Skin epidermis (tissue), 12 donors: Measurements from ENCODE around the gene ZNF841.
"Not testable (repeated sequence)": the region's sequence is repeated elsewhere in the genome, so short reads cannot be mapped to it uniquely, and the experiment has no call there.

Experiments used
- H3K27ac ChIP-seq, 21 experiments: fragments of 200-600 bp; sonication (generic) in 11 of 21; one replicate each; pipeline ENCODE4 v1.5.0; 2020; ENCODE audit warnings: mild to moderate bottlenecking in 3 of 21, inconsistent platforms in 2 of 21, moderate library complexity in 2 of 21
- H3K4me3 ChIP-seq, 7 experiments: fragments of 200-600 bp; sonication (generic) in 2 of 7; one replicate each; pipeline ENCODE4 v1.5.0; 2020; ENCODE audit warnings: inconsistent platforms in 2 of 7, mild to moderate bottlenecking in 2 of 7, moderate library complexity in 1 of 7

ZNF841 gene

DNA sequence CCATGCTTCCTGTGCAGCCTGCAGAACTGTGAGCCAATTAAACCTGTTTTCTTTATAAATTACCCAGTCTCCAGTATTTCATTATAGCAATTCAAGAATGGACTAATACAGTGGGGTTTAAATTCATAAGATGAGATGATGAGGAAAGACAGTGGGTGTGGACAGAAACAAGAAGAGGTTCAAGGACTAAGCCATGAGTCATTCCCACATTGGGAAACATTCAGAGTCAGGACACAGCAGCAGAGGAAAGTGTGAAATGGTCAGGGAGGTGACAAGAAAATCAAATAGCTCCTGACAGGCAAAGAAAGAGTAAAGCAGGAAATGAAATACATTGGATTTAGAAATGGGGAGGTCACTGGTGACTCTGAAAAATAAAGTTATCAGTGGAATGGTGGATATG, 9.1 kb downstream of the ZNF841 start:
- no peak overlapping the region for H3K27ac ChIP-seq
- H3K4me3 ChIP-seq = no peak overlapping the region

- no peak overlapping the region for H3K27ac ChIP-seq
- H3K4me3 ChIP-seq = no peak overlapping the region
Observed at GRCh38 chr19:52070496-52070895, 25.1 kb downstream of the ZNF841 start.

- H3K27ac ChIP-seq = no peak overlapping the region
- H3K4me3 ChIP-seq = no peak overlapping the region
Observed at GRCh38 chr19:52069653-52070052, 25.9 kb downstream of the ZNF841 start.

- H3K27ac ChIP-seq = no peak overlapping the region
- H3K4me3 ChIP-seq = no peak overlapping the region
Observed at GRCh38 chr19:52066258-52066863, 29.2 kb downstream of the ZNF841 start.

GRCh38 chr19:52065399-52065798, 30.2 kb downstream of the ZNF841 start:
- Histone ChIP-seq H3K27ac (no peak overlapping the region), H3K4me3 (no peak overlapping the region)

DNA sequence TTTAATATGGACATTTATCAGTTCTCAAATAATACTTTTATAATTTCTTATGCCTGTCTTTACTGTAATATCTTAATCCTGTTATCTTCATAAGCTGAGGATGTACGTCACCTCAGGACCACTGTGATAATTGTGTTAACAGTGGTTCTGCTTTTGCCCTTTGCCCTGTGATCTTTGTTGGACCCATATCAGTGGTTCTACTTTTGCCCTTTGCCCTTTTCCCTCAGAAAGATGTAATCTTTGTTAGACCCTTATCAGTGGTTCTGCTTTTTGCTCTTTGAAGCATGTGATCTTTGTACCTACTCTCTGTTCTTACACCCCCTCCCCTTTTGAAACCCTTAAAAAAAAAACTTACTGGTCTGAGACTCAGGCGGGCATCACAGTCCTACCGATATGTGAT, 39.1 kb downstream of the ZNF841 start:
- not testable (repeated sequence) for H3K4me3 ChIP-seq, H3K27ac ChIP-seq

DNA sequence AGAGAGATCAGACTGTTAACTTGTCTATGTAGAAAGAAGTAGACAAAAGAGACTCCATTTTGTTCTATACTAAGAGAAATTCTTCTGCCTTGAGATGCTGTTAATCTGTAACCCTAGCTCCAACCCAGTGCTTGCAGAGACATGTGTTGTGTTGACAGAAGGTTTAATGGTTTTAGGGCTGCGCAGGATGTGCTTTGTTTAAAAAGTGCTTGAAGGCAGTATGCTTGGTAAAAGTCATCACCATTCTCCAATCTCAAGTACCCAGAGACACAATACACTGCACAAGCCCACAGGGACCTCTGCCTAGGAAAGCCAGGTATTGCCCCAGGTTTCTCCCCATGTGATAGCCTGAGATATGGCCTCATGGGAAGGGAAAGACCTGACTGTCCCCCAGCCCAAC, 43.8 kb downstream of the ZNF841 start:
- H3K27ac ChIP-seq, H3K4me3 ChIP-seq: not testable (repeated sequence)

DNA sequence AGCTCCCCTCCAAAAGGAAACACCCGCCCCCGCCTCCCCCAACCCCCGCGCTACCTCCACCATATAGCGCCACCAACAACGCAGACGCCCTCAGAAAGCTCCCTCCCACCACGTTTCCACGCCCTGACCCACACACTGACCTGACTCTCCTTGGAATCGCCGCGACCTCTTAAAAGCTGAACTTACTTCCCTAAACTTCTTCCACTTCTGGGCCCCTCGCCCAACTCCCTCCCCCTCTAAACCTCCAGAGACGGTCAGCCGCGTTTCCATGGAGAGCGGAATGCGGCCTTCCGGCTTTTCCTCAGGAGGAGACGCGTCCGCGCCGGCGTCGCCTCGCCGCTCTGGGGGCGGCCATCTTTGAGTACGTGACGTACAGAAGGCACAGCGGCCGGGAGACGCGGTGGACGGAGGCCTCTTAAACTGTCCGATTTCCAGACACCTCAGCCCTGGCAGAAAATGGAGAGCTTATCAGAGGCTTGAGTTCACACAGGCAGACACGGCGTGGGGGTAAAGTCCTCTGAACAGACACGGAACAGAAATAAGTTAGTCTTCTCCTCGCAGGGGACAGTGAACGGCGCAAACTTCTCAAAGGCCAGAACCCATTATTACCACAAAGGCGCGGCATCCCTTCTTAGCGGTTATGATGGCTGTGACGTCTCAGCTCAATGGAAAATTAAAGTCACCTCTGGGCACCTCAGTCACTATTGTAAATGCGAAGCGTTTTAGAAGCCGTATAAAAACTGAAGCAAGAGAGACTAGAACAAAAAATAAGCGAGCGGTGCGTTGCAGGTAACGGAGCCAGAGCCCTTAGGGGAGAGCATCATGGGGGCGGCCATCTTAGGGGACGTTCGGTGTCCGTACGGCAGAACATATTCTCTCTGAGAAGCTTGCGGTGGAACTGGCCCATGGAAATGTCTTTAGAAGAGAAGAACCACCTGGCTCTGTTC, 46.7 kb downstream of the ZNF841 start, which contains the start of gene ZNF432:
Gene ZNF432 (minus strand): TSS at position 284 of the 947 bp plus-strand sequence. CDS start 1,970 bp downstream, outside the sequence.
- H3K4me3 ChIP-seq = peak within 1 kb of the TSS; percentile 50 to 77 (median 66)

DNA sequence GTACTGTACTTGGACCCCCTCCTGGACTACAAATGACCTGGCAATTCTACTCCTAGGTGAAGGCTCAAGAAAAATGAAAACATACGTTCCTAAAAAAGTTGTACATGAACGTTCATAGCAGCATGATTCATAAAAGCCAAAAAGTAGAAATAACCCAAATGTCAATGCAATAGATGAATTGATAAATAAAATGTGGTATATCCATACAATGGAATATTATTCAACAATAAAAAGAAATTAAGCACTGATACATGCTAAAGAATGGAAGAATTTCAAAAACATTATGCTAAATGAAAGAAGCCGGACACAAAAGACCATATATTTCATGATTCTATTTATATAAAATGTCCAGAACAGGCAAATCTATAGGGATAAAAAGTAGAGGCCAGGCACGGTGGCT, 56.4 kb downstream of the ZNF841 start:
- Histone ChIP-seq H3K4me3 (no peak overlapping the region), H3K27ac (no peak overlapping the region)

More for the DNA sequence above, 46.7 kb downstream of the ZNF841 start, which contains the start of gene ZNF432:
- H3K27ac ChIP-seq = peak within 1 kb of the TSS; percentile 77 to 99 (median 93)

DNA sequence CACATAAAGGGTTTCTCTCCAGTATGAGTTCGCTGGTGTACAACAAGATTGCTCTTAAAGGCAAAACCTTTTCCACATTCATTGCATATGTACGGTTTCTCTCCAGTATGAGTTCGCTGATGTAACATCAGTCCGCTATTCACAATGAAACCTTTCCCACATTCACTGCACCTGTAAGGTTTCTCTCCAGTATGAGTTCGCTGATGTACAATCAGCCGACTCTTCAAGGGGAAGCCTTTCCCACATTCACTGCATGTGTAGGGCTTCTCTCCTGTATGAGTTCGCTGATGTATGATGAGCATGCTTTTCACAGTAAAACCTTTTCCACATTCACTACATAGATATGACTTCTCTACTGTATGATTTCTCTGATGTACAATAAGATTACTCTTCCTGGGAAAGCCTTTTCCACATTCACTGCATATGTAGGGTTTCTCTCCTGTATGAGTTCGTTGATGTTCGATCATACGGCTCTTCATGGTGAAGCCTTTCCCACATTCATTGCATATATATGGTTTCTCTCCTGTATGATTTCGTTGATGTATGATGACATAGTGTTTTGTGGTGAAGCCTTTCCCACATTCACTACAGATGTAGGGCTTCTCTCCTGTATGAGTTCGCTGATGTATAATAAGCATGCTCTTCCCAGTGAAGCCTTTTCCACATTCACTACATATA, 61.4 kb downstream of the ZNF841 start:
- Histone ChIP-seq H3K27ac (no peak overlapping the region), H3K4me3 (no peak overlapping the region)

DNA sequence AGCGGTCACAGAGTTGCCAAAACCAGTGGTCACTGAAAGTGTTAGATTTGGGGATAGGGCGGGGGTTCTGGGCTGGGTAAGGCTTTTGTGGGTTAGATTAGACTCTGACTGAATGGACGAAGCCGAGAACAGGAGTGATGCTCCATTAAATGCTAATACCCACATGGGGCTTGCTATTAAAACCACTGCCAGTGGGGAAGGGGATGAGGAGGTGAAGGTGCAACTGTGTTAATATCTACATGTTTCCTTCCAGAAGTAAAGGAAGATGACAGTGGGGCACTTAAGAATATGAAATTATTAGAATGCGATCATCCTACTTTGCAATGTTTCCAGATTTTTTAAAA, 66.8 kb downstream of the ZNF841 start:
- H3K27ac ChIP-seq = peak overlapping the region; percentile 74 to 97 (median 90)
- H3K4me3 ChIP-seq = peak overlapping the region; percentile 55 to 80 (median 67)

DNA sequence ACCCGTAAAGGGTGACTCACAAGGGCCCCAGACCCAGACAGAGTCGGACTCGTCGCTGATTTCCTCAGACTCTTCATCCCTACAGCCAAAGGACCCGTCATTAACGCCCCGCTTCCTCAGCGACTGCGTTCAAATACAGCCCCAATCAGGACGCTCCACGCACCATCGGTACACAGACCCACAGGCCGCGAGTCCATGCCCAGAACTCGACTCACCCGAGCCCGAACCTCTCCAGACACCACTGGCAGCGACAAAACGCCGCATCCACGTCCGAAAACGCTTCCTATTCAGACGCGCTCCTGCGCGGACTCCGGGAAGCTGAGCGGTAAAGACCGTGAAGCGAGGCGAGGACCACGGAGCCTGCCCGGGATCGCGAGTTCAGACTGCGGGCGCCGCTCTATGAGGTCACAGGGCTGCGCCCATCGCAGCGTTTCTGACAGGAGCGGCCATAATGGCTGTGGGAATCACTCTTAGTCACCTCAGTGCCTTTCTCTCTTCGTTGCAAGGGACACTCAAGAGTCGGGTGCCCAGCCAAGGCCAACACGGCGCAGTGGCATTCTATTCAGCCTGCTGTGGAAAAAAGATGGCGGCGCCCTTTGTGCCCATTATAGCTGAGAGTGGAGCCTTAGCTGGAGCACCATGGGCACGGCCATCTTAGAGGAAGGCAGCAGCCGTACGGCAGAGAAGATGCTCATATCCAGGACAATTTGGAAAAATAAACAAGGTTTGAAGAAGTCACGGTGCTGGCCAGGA, 67.4 kb downstream of the ZNF841 start, which contains the start of gene ZNF614:
Gene ZNF614 (minus strand): TSS at position 353 of the 753 bp plus-strand sequence. CDS start 2,634 bp downstream, outside the sequence.
- Histone ChIP-seq H3K4me3 (peak within 1 kb of the TSS; percentile 55 to 80 (median 67)), H3K27ac (peak within 1 kb of the TSS; percentile 74 to 97 (median 90))

DNA sequence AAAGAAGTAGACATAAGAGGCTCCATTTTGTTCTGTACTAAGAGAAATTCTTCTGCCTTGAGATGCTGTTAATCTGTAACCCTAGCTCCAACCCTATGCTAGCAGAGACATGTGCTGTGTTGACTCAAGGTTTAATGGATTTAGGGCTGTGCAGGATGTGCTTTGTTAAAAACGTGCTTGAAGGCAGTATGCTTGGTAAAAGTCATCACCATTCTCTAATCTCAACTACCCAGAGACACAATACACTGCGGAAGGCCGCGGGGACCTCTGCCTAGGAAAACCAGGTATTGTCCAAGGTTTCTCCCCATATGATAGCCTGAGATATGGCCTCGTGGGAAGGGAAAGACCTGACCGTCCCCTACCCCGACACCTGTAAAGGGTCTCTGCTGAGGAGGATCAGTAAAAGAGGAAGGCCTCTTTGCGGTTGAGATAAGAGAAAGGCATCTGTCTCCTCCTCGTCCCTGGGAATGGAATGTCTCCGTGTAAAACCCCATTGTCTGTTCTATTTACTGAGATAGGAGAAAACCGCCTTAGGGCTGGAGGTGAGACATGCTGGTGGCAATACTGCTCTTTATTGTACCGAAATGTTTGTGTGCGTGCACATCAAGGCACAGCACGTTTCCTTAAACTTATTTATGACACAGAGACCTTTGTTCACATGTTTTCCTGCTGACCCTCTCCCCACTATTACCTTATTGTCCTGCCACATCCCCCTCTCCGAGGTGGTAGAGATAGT, 69.1 kb downstream of the ZNF841 start:
- not testable (repeated sequence) for H3K27ac ChIP-seq, H3K4me3 ChIP-seq

DNA sequence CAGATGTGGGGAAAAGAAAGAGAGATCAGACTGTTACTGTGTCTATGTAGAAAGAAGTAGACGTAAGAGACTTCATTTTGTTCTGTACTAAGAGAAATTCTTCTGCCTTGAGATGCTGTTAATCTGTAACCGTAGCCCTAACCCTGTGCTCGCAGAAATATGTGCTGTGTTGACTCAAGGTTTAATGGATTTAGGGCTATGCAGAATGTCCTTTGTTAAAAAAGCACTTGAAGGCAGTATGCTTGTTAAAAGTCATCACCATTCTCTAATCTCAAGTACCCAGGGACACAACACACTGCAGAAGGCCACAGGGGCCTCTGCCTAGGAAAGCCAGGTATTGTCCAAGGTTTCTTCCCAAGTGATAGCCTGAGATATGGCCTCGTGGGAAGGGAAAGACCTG, 71.1 kb downstream of the ZNF841 start:
- H3K27ac ChIP-seq, H3K4me3 ChIP-seq: not testable (repeated sequence)

DNA sequence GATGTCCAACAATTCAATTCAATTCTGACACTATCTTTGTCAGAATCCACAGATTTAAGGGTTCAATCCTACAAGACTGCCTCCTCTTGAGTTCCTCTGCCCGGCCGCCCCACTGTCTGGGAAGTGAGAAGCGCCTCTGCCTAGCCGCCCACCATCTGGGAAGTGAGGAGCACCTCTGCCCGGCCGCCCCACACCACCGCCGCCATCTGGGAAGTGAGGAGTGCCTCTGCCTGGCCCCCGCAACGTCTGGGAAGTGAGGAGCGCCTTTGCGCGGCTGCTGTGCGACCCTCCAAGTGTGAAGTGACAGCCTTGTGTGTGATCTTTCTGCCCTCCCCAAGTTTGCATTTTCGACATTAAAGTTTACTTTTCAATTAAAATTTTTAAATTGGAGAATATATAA, 73.4 kb downstream of the ZNF841 start:
- Histone ChIP-seq H3K4me3 (no peak overlapping the region), H3K27ac (no peak overlapping the region)

DNA sequence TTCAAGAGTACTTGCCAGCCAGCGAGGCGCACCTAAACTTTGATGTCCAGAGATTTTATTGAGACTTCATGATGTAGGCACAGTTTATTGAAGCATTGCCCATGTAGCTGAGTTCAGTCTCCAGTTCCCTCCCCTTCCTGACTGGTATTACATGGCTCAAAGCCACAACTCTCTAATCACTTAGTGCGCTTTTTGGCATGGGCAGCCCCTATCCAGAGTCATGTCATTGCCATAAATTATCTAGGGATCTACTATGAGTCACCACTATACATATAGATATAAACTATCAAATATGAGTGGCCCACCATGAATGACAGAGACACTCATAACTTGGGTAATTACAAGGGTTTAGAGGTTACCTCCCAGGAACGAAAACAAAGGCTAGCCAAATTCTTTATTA, 75.1 kb downstream of the ZNF841 start:
- H3K27ac ChIP-seq = no peak overlapping the region
- H3K4me3 ChIP-seq = no peak overlapping the region
